H9 (cell line): ENCODE measurements around the gene YBEY. TPM values are rescaled to one million over a fixed set of nuclear protein-coding genes. Genes with fewer than 3 reads are reported as not detected.
A peak's percentile ranks its signal among the peaks of the same experiment; 100 is the strongest.

Experiments used
- DNase-seq: peaks from one replicate; pipeline ENCODE4 v3.0.0-alpha.2; 2017
- H2AFZ ChIP-seq: one replicate; pipeline ENCODE4 v1.6.1; 2013; ENCODE audit warnings: mild to moderate bottlenecking, low read length, control low read depth, moderate library complexity
- H2AK5ac ChIP-seq: 2 replicates; pipeline ENCODE4 v1.6.1; 2013; ENCODE audit warnings: low read length, control low read depth, mixed read lengths; ENCODE audit not compliant: insufficient read length
- H2BK120ac ChIP-seq: one replicate; pipeline ENCODE4 v1.6.1; 2013; ENCODE audit warnings: low read depth, mild to moderate bottlenecking, low read length, control low read depth, inconsistent platforms; ENCODE audit not compliant: poor library complexity, severe bottlenecking
- H2BK12ac ChIP-seq: 2 replicates; pipeline ENCODE4 v1.6.1; 2013; ENCODE audit warnings: low read length, control low read depth, mixed read lengths, low read depth; ENCODE audit not compliant: insufficient read length
- H2BK15ac ChIP-seq: 2 replicates; pipeline ENCODE4 v1.6.1; 2013; ENCODE audit warnings: low read depth, low read length, control low read depth
- H2BK20ac ChIP-seq: one replicate; pipeline ENCODE4 v1.6.1; 2013; ENCODE audit warnings: low read depth, mild to moderate bottlenecking, low read length, control low read depth, inconsistent platforms; ENCODE audit not compliant: poor library complexity, severe bottlenecking
- H2BK5ac ChIP-seq: 2 replicates; pipeline ENCODE4 v1.6.1; 2013; ENCODE audit warnings: low read length, control low read depth, mixed read lengths; ENCODE audit not compliant: insufficient read length
- H3K14ac ChIP-seq: 2 replicates; pipeline ENCODE4 v1.6.1; 2013; ENCODE audit warnings: low read length, control low read depth; ENCODE audit not compliant: insufficient read depth
- H3K18ac ChIP-seq: 2 replicates; pipeline ENCODE4 v1.6.1; 2013; ENCODE audit warnings: low read depth, mild to moderate bottlenecking, mixed read lengths, low read length, control low read depth; ENCODE audit not compliant: insufficient read length
- H3K23ac ChIP-seq: 2 replicates; pipeline ENCODE4 v1.6.1; 2013; ENCODE audit warnings: low read length, control low read depth, mixed read lengths, low read depth; ENCODE audit not compliant: insufficient read length
- H3K23me2 ChIP-seq: 2 replicates; pipeline ENCODE4 v1.6.1; 2013; ENCODE audit warnings: low read depth, mild to moderate bottlenecking, mixed read lengths, low read length, control low read depth; ENCODE audit not compliant: insufficient read length, poor library complexity, severe bottlenecking
- H3K27ac ChIP-seq: 2 replicates; pipeline ENCODE4 v1.5.1; 2013; ENCODE audit warnings: low read length, control low read depth, mixed read lengths, low read depth; ENCODE audit not compliant: insufficient read length
- H3K27me3 ChIP-seq: 2 replicates; pipeline ENCODE4 v1.6.1; 2013; ENCODE audit warnings: low read length, control low read depth, inconsistent platforms; ENCODE audit not compliant: insufficient read depth
- H3K4ac ChIP-seq: 2 replicates; pipeline ENCODE4 v1.6.1; 2013; ENCODE audit warnings: low read depth, mild to moderate bottlenecking, control low read depth, inconsistent platforms, low read length, moderate library complexity
- H3K4me1 ChIP-seq: 2 replicates; pipeline ENCODE4 v1.6.1; 2013; ENCODE audit warnings: low read length, control low read depth, inconsistent platforms; ENCODE audit not compliant: insufficient read depth
- H3K4me2 ChIP-seq: 2 replicates; pipeline ENCODE4 v1.6.1; 2013; ENCODE audit warnings: low read length, control low read depth, mixed read lengths; ENCODE audit not compliant: insufficient read length, insufficient read depth
- H3K56ac ChIP-seq: 2 replicates; pipeline ENCODE4 v1.6.1; 2013; ENCODE audit warnings: low read depth, mild to moderate bottlenecking, mixed read lengths, low read length, control low read depth; ENCODE audit not compliant: insufficient read length
- H3K79me1 ChIP-seq: 2 replicates; pipeline ENCODE4 v1.6.1; 2013; ENCODE audit warnings: low read depth, mild to moderate bottlenecking, moderate library complexity, low read length, control low read depth, inconsistent platforms; ENCODE audit not compliant: insufficient read depth, poor library complexity, severe bottlenecking
- H3K79me2 ChIP-seq: 2 replicates; pipeline ENCODE4 v1.6.1; 2013; ENCODE audit warnings: low read length, control low read depth, inconsistent platforms; ENCODE audit not compliant: insufficient read depth
- H3K9ac ChIP-seq: 2 replicates; pipeline ENCODE4 v1.6.1; 2013; ENCODE audit warnings: low read length, control low read depth, mixed read lengths; ENCODE audit not compliant: insufficient read length; ENCODE audit errors: extremely low read depth
- H3K9me3 ChIP-seq: one replicate; pipeline ENCODE4 v1.6.1; 2013; ENCODE audit warnings: low read depth, low read length, inconsistent platforms; ENCODE audit not compliant: control insufficient read depth
- H3T11ph ChIP-seq: one replicate; pipeline ENCODE4 v1.6.1; 2013; ENCODE audit warnings: mild to moderate bottlenecking, low read length, control low read depth, inconsistent platforms
- H4K20me1 ChIP-seq: one replicate; pipeline ENCODE4 v1.6.1; 2013; ENCODE audit not compliant: control insufficient read depth, insufficient read length, insufficient read depth
- H4K5ac ChIP-seq: 2 replicates; pipeline ENCODE4 v1.6.1; 2013; ENCODE audit warnings: low read depth, mild to moderate bottlenecking, mixed read lengths, low read length, control low read depth; ENCODE audit not compliant: insufficient read length
- H4K8ac ChIP-seq: replicated peaks from 2 replicates; pipeline ENCODE4 v1.6.1; 2013; ENCODE audit warnings: low read length, control low read depth, mixed read lengths, low read depth; ENCODE audit not compliant: insufficient read length
- H4K91ac ChIP-seq: 2 replicates; pipeline ENCODE4 v1.6.1; 2013; ENCODE audit warnings: low read depth, mild to moderate bottlenecking, moderate library complexity, mixed read lengths, low read length, control low read depth; ENCODE audit not compliant: insufficient read length
- H3K27ac Mint-ChIP-seq, 3 experiments: 2 replicates in 2 of 3; 3 replicates in 1 of 3; pipeline ENCODE4 v1.8.0; 2020 to 2021; ENCODE audit warnings: mixed read lengths in 3 of 3, mild to moderate bottlenecking in 1 of 3, moderate library complexity in 1 of 3
- H3K27me3 Mint-ChIP-seq: 2 replicates; pipeline ENCODE4 v1.8.0; 2021; ENCODE audit warnings: low read depth, mild to moderate bottlenecking, moderate library complexity, mixed read lengths
- H3K36me3 Mint-ChIP-seq, 3 experiments: 2 replicates in 2 of 3; 3 replicates in 1 of 3; pipeline ENCODE4 v1.8.0; 2020 to 2021; ENCODE audit warnings: low read depth in 3 of 3, mixed read lengths in 3 of 3; ENCODE audit not compliant: insufficient read depth in 1 of 3
- H3K4me1 Mint-ChIP-seq, 2 experiments: 2 replicates each; pipeline ENCODE4 v1.8.0; 2020; ENCODE audit warnings: mixed read lengths in 2 of 2
- H3K4me3 Mint-ChIP-seq, 2 experiments: 2 replicates in 1 of 2; 3 replicates in 1 of 2; pipeline ENCODE4 v1.8.0; 2020 to 2021; ENCODE audit warnings: mild to moderate bottlenecking in 2 of 2, mixed read lengths in 2 of 2, moderate library complexity in 1 of 2
- H3K9me3 Mint-ChIP-seq, 2 experiments: 2 replicates in 1 of 2; 3 replicates in 1 of 2; pipeline ENCODE4 v1.8.0; 2020; ENCODE audit warnings: mild to moderate bottlenecking in 2 of 2, mixed read lengths in 2 of 2, moderate library complexity in 1 of 2
- WGBS: extraction: QIAGEN DNeasy Blood & Tissue Kit; methylation state at CpG from one replicate; pipeline ENCODE4 v1.1.7; 2013; ENCODE audit warnings: missing lambda C conversion rate, low lambda C conversion rate, mixed read lengths; ENCODE audit not compliant: insufficient read length; ENCODE audit errors: extremely low coverage; 5-methylcytosine and 5-hydroxymethylcytosine counted together
- total RNA-seq: library from RNA; stranded (reverse); gene quantifications from 2 replicates; pipeline ENCODE4 v1.2.1, GENCODE V29; 2021
- TF ChIP-seq, protein P1 (sequence below): fragments of 200-600 bp; sonication (generic); conservative IDR thresholded peaks from 3 replicates; pipeline ENCODE4 v1.8.0; 2021; ENCODE audit warnings: antibody characterized with exemption, mild to moderate bottlenecking

Gene YBEY
- total RNA-seq, 1 experiment from 2014 or later, result 26.2 TPM

DNA sequence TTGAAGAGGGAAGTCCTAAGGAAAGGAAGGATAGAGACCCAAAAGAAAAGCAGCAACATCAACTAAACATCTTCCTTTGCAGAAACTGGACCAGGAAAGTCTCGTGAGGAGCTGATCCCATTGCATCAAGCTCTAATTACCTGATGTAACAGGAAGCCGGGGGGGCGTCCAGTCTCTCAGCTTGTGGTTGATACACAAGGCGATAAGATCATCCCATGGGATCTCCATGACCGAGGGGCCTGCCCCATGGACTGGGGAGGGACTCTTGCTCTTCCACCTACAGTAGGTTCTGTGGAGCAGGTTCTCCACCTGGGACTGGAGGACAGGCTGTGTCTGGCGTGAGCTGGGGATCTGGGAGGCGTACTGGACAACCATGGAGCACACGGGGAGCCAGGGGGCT is 42.8 kb upstream of the YBEY start:
- Histone ChIP-seq H3K14ac (no peak overlapping the region), H3K4me2 (no peak overlapping the region), H3K4me1 (no peaks in the 10 kb centered on the region), H4K91ac (no peak overlapping the region), H2AK5ac (no peak overlapping the region), H2BK15ac (no peak overlapping the region), H3K9ac (no peak overlapping the region), H3K9me3 (no peaks in the 10 kb centered on the region), H3K23ac (no peak overlapping the region), H3K79me2 (no peaks in the 10 kb centered on the region), H4K20me1 (no peaks in the 10 kb centered on the region), H3K56ac (no peak overlapping the region), H3T11ph (no peak overlapping the region), H4K5ac (no peak overlapping the region), H3K4ac (no peak overlapping the region), H3K18ac (no peak overlapping the region), H2AFZ (no peak overlapping the region), H3K79me1 (no peaks in the 10 kb centered on the region), H2BK120ac (no peak overlapping the region), H3K27ac (no peak overlapping the region), H3K27me3 (no peaks in the 10 kb centered on the region), H2BK20ac (no peak overlapping the region), H4K8ac (no peak overlapping the region), H2BK5ac (no peak overlapping the region), H3K23me2 (no peaks in the 10 kb centered on the region), H2BK12ac (no peak overlapping the region)
- H3K9me3 Mint-ChIP-seq, result no peaks in the 10 kb centered on the region
- no peak overlapping the region for H3K4me3 Mint-ChIP-seq
- TF ChIP-seq, protein P1, sequence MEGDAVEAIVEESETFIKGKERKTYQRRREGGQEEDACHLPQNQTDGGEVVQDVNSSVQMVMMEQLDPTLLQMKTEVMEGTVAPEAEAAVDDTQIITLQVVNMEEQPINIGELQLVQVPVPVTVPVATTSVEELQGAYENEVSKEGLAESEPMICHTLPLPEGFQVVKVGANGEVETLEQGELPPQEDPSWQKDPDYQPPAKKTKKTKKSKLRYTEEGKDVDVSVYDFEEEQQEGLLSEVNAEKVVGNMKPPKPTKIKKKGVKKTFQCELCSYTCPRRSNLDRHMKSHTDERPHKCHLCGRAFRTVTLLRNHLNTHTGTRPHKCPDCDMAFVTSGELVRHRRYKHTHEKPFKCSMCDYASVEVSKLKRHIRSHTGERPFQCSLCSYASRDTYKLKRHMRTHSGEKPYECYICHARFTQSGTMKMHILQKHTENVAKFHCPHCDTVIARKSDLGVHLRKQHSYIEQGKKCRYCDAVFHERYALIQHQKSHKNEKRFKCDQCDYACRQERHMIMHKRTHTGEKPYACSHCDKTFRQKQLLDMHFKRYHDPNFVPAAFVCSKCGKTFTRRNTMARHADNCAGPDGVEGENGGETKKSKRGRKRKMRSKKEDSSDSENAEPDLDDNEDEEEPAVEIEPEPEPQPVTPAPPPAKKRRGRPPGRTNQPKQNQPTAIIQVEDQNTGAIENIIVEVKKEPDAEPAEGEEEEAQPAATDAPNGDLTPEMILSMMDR, result no peak
- WGBS, result no CpG with 5 or more reads among the region's 8 CpGs
- peak overlapping the region; percentile 84 to 86 (median 84); a peak in 5 of 7 replicates for H3K27ac Mint-ChIP-seq
- H3K36me3 Mint-ChIP-seq, result peaks cover 52 to 94% (median 83%) of the 10 kb centered on the region in 3 experiments
- no peak for DNase-seq
- no peaks in the 10 kb centered on the region; a peak in 1 of 4 replicates for H3K4me1 Mint-ChIP-seq
- no peaks in the 10 kb centered on the region for H3K27me3 Mint-ChIP-seq
